Fibroblast of lung (primary cell): ENCODE data around the gene RPL19. TPM values are rescaled to one million over a fixed set of nuclear protein-coding genes. Genes with fewer than 3 reads are reported as not detected.

Experiments
- DNase-seq, 2 donors: peaks; one replicate each; pipeline versions ENCODE4 v3.0.0 to v3.0.0-alpha.2; 2010; ENCODE audit warnings: low read depth in 2 of 2
- H2AFZ ChIP-seq: 2 replicates; pipeline ENCODE4 v1.5.1; 2012; ENCODE audit warnings: low read length, control low read depth, inconsistent platforms
- H3K27ac ChIP-seq: 2 replicates; pipeline ENCODE4 v1.5.1; 2011; ENCODE audit warnings: low read length, control low read depth; ENCODE audit not compliant: insufficient read depth
- H3K27me3 ChIP-seq: 2 replicates; pipeline ENCODE4 v1.5.1; 2011; ENCODE audit warnings: mild to moderate bottlenecking, low read length; ENCODE audit not compliant: control insufficient read depth, insufficient read depth
- H3K36me3 ChIP-seq: 2 replicates; pipeline ENCODE4 v1.5.1; 2011; ENCODE audit warnings: low read length; ENCODE audit not compliant: control insufficient read depth, insufficient read depth
- H3K4me1 ChIP-seq: 2 replicates; pipeline ENCODE4 v1.5.1; 2011; ENCODE audit warnings: low read length; ENCODE audit not compliant: control insufficient read depth, insufficient read depth; ENCODE audit errors: extremely low read depth
- H3K4me2 ChIP-seq: 2 replicates; pipeline ENCODE4 v1.5.1; 2011; ENCODE audit warnings: low read length, control low read depth; ENCODE audit not compliant: insufficient read depth; ENCODE audit errors: extremely low read depth
- H3K4me3 ChIP-seq, 4 experiments: fragments of 200-600 bp in 1 of 4; sonication (generic) in 1 of 4; replicated peaks in 1 of 4; 2 replicates each; pipeline ENCODE4 v1.5.1; 2011 to 2016; ENCODE audit warnings: low read length in 4 of 4, low read depth in 3 of 4, mild to moderate bottlenecking in 3 of 4, control low read depth in 2 of 4, inconsistent platforms in 1 of 4, mixed read lengths in 1 of 4; ENCODE audit not compliant: insufficient read depth in 1 of 4; ENCODE audit errors: control extremely low read depth in 1 of 4
- H3K79me2 ChIP-seq: 2 replicates; pipeline ENCODE4 v1.5.1; 2012; ENCODE audit warnings: mild to moderate bottlenecking, low read length, inconsistent platforms; ENCODE audit not compliant: control insufficient read depth, insufficient read depth
- H3K9ac ChIP-seq: 2 replicates; pipeline ENCODE4 v1.5.1; 2011; ENCODE audit warnings: mild to moderate bottlenecking, low read length, control low read depth; ENCODE audit not compliant: insufficient read depth
- H3K9me3 ChIP-seq: 2 replicates; pipeline ENCODE4 v1.5.1; 2012; ENCODE audit warnings: low read depth, low read length; ENCODE audit not compliant: control insufficient read depth, insufficient read depth
- H4K20me1 ChIP-seq: 2 replicates; pipeline ENCODE4 v1.5.1; 2011; ENCODE audit warnings: low read length; ENCODE audit not compliant: control insufficient read depth, insufficient read depth; ENCODE audit errors: extremely low read depth
- CTCF ChIP-seq, 2 donors: IDR thresholded peaks in 1 of 2; conservative IDR thresholded peaks in 1 of 2; 1 replicate in 1 of 2; 2 replicates in 1 of 2; pipeline ENCODE4 v1.5.1; 2011 to 2012; ENCODE audit warnings: low read length in 2 of 2, control low read depth in 1 of 2, inconsistent platforms in 1 of 2, low read depth in 1 of 2, mild to moderate bottlenecking in 1 of 2
- EZH2 ChIP-seq: IDR thresholded peaks from 2 replicates; pipeline ENCODE4 v1.5.1; 2012; ENCODE audit warnings: low read length, control low read depth, mild to moderate bottlenecking; ENCODE audit errors: missing control alignments
- polyA plus RNA-seq, 2 donors: library from polyadenylated mRNA; depleted of rRNA in 1 of 2; stranded (reverse) in 1 of 2; unstranded in 1 of 2; fragments of >200 nt; gene quantifications; 2 replicates each; pipeline ENCODE4 v1.2.1, GENCODE V29; 2011 to 2012; ENCODE audit warnings: missing spikeins in 1 of 2
- total RNA-seq: library from RNA; depleted of rRNA; stranded (reverse); fragments of >200 nt; gene quantifications from 2 replicates; pipeline ENCODE4 v1.2.1, GENCODE V29; 2014

RPL19 gene
- total and polyA plus RNA-seq, 2 donors (not counting 1 experiment from before 2014, with no cell fraction given): 1,378 to 1,814 TPM

GRCh38 chr17:39210093-39210434 is 10.0 kb downstream of the RPL19 start:
- no peak for DNase-seq
- Histone ChIP-seq H3K27me3 (peaks cover 5% of the 10 kb centered on the region), H3K9ac (peak overlapping the region; percentile 5), H3K79me2 (no peaks in the 10 kb centered on the region), H3K4me3 (peak overlapping the region in 3 of 4 experiments; percentile 28 to 51 (median 39)), H3K27ac (no peak overlapping the region), H4K20me1 (no peaks in the 10 kb centered on the region), H2AFZ (peak overlapping the region; percentile 62), H3K4me1 (peaks cover 13% of the 10 kb centered on the region), H3K36me3 (peaks cover 2% of the 10 kb centered on the region), H3K4me2 (peak overlapping the region; percentile 75), H3K9me3 (no peaks in the 10 kb centered on the region)
- TF ChIP-seq CTCF (conservative IDR thresholded peaks at IDR 0.05 in 1 of 2, IDR thresholded peaks at IDR 0.05 in 1 of 2; ENCODE audit: low read depth in 1 of 2, low read length in 2 of 2) (no peak), EZH2 (no peak)

GRCh38 chr17:39212195-39212810 is 12.2 kb downstream of the RPL19 start:
- Histone ChIP-seq H3K4me1 (peaks cover 13% of the 10 kb centered on the region), H4K20me1 (no peaks in the 10 kb centered on the region), H3K36me3 (no peaks in the 10 kb centered on the region), H2AFZ (no peak overlapping the region), H3K4me3 (no peak overlapping the region), H3K79me2 (no peaks in the 10 kb centered on the region), H3K27ac (no peak overlapping the region), H3K9me3 (no peaks in the 10 kb centered on the region), H3K9ac (no peak overlapping the region), H3K27me3 (peaks cover 11% of the 10 kb centered on the region), H3K4me2 (no peak overlapping the region)
- no peak for TF ChIP-seq EZH2
- TF ChIP-seq CTCF (conservative IDR thresholded peaks at IDR 0.05 in 1 of 2, IDR thresholded peaks at IDR 0.05 in 1 of 2; ENCODE audit: low read depth in 1 of 2, low read length in 2 of 2): no peak
- no peak for DNase-seq

- no peak for DNase-seq
- Histone ChIP-seq H3K36me3 (no peaks in the 10 kb centered on the region), H3K27ac (no peak overlapping the region), H3K27me3 (peaks cover 12% of the 10 kb centered on the region), H3K4me1 (peaks cover 13% of the 10 kb centered on the region), H3K9me3 (no peaks in the 10 kb centered on the region), H4K20me1 (no peaks in the 10 kb centered on the region), H3K4me3 (no peak overlapping the region), H3K79me2 (no peaks in the 10 kb centered on the region), H3K4me2 (no peak overlapping the region), H2AFZ (no peak overlapping the region), H3K9ac (no peak overlapping the region)
- TF ChIP-seq CTCF (conservative IDR thresholded peaks at IDR 0.05 in 1 of 2, IDR thresholded peaks at IDR 0.05 in 1 of 2; ENCODE audit: low read depth in 1 of 2, low read length in 2 of 2) (no peak), EZH2 (no peak)
Measured at GRCh38 chr17:39212841-39213480, 12.9 kb downstream of the RPL19 start.
